IPS-11a (cell line): ENCODE measurements around the gene NR3C2.

ENCODE experiments used
- H3K4me3 ChIP-seq: one replicate; pipeline ENCODE4 v1.5.1; 2013; ENCODE audit warnings: low read depth, low read length, control low read depth

The NR3C2 gene

GRCh38 chr4:148266921-148267320 is 175.3 kb downstream of the NR3C2 start:
- no peak overlapping the region for H3K4me3 ChIP-seq

DNA sequence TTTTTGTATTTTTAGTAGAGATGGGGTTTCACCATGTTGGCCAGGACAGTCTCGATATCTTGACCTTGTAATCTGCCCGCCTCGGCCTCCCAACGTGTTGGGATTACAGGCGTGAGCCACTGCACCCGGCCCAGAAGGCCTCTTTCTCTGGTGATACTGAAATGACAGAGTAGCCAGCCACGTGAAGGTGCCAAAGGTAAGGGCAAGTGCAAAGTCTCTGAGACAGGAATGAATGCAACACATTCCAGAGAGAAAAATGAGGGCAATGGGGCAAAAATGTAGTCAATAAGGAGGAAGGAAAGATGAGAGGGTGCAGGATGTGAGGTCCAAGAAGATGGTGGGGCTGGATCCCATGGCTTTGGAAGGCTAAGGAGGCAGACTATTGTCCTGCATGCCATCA is 176.0 kb downstream of the NR3C2 start:
- no peak overlapping the region for H3K4me3 ChIP-seq

- H3K4me3 ChIP-seq = no peak overlapping the region
Observed at GRCh38 chr4:148265627-148266026, 176.6 kb downstream of the NR3C2 start.

DNA sequence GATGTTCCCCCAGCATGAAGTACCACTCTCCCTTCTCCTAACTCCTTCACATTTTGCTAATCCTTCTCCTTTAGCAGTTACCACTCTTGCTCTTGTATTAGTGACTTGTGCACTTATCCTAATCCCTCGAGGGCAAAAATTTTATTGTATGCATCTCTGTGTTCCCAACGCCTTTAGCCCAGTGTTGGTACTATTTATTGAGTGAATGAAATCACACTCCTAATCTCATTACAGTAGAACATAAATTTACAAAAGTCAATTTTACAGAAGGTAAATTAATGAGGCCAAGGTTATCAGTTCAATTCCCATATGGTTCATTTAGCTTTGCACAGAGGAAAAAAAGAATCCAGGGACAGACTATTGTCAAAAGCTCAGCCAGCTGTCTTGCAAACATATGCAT is 178.4 kb downstream of the NR3C2 start:
- no peak overlapping the region for H3K4me3 ChIP-seq

DNA sequence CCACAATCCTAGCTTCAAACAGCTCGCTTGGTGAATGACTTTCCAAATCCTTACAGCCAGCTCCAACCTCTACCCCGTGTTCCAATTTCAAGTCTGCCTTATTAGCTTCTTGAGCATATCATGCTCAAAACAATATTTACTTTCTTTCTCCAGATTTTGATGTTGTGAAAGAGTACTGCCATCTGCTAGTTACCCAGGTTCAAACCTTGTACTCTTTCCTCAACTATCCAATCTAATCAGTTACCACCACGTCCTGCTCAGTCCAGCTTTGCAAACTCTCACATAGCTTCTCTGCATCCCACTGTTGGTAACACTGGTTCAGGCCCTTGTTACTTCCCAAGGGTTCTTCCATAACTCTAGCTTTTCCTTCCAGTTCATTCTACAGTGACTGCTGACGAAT is 179.1 kb downstream of the NR3C2 start:
- no peak overlapping the region for H3K4me3 ChIP-seq

DNA sequence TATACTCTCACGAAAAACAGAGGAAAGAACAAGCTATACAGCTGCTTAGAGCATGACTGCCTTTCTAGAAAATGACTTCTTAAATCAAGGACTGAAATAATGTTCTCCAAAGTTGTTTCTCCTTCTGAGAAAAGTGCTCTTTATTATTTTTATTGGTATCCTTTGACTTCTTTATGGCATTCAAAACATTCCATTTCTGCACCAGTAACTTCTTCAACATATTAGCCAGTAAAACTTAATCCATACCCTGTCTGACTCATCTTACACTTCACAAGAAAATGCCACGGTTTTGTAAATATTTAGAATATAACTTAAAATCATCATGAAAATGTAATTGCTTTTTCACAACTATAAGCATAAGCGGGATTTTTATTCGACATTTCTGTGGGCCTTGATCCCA is 180.4 kb downstream of the NR3C2 start:
- no peak overlapping the region for H3K4me3 ChIP-seq

- H3K4me3 ChIP-seq = no peak overlapping the region
Observed at GRCh38 chr4:148259841-148260240, 182.4 kb downstream of the NR3C2 start.

DNA sequence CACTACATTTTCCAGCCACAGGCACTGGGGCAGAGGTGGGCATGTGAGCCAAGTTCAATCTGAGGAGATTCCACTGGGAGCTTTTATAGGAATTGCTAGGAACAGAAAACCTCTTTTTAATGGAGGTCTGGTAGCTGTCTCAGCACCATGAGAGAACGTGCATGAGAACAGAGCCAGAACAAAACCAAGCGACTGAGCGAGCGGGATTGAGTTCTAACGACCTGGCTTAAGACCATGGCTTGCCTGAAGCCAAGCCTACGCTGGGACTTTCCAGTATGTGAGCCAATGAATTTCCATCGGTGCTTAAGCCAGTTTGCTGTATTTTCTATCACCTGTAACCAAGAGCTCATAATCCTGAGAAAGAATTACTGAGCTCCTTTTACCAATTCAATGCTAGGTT is 183.7 kb downstream of the NR3C2 start:
- no peak overlapping the region for H3K4me3 ChIP-seq

DNA sequence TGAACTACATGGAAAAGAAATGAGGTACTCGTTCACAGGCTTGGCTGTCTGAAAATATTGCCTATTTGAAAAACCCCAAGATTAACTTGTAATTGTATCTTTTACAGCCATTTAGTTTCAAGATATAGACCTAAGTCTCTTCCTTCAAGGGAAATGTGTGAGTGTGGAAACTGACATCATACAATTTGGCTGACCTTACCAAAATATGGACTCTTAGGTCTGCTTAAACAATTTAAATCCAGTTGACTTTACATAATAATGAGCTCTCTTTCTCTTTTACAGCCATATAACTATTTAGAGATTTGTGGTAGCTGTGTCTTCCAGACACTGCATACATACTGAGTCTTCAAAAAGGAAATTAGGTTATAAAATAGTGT is 186.9 kb downstream of the NR3C2 start:
- no peak overlapping the region for H3K4me3 ChIP-seq

- no peak overlapping the region for H3K4me3 ChIP-seq
Observed at GRCh38 chr4:148254621-148255343, 187.4 kb downstream of the NR3C2 start.

GRCh38 chr4:148253768-148254167 is 188.4 kb downstream of the NR3C2 start:
- H3K4me3 ChIP-seq = no peak overlapping the region

DNA sequence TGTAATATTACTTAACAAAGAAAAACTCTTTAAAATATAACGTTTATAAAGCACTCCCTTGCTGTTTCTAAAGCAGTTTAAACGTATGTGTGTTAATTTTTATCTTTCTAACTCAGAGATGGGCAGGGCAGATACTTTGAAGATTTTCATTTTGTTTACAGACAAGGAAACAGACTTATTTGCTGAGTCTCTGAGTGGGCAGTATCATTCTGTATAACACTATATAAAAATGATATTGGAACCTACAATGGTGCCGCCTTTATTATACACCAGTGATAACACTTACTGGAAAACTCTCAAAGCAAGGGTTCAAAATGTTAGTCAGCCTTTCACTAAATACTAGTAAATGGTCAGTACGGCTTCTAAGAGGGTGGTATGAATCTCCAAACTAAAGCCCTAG is 193.4 kb downstream of the NR3C2 start:
- H3K4me3 ChIP-seq = no peak overlapping the region

- H3K4me3 ChIP-seq = no peak overlapping the region
Observed at GRCh38 chr4:148245015-148245414, 197.2 kb downstream of the NR3C2 start.

DNA sequence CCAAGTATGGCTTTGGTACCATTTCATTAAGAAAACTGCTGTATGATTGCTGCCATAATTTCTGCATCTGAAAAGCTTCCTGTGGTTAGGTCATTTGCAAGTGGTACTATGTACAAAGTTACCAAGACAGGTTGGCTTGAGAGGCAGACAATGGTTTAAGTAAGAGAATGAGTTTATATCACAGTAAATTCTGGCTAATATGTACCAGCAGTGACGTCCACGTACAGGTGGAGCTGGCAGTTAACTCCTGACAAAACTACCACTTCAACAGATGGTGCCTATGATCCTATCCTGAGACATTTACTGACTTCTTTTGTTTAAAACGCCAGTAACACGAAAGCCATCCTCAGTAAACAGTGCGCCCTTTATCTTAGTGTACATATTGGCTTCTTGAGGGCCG is 198.4 kb downstream of the NR3C2 start:
- H3K4me3 ChIP-seq = no peak overlapping the region

- no peak overlapping the region for H3K4me3 ChIP-seq
Observed at GRCh38 chr4:148240241-148240640, 202.0 kb downstream of the NR3C2 start.

DNA sequence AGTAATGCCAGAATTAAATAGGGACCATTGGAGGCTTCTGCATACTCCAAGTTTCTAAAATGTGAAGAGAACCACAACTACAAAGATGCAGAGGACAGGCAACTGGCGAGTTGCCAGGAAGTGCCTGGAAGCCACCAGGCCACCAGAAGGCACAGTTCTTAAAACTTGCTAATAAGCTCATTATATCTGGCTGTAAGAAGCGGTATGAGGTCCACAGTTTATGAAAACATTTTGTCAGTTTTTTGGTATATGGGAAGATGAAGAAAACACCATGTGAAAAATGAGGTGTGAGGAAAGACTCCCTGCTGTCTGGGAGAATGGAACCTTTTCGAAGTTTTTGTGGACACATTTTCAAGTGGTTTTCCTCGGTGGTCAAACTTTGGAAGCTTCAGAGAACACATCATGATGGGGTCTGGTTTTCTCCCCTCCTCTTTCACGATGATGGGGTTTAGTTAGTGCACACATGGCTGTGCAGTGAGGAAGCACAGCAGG is 202.7 kb downstream of the NR3C2 start:
- H3K4me3 ChIP-seq = no peak overlapping the region

DNA sequence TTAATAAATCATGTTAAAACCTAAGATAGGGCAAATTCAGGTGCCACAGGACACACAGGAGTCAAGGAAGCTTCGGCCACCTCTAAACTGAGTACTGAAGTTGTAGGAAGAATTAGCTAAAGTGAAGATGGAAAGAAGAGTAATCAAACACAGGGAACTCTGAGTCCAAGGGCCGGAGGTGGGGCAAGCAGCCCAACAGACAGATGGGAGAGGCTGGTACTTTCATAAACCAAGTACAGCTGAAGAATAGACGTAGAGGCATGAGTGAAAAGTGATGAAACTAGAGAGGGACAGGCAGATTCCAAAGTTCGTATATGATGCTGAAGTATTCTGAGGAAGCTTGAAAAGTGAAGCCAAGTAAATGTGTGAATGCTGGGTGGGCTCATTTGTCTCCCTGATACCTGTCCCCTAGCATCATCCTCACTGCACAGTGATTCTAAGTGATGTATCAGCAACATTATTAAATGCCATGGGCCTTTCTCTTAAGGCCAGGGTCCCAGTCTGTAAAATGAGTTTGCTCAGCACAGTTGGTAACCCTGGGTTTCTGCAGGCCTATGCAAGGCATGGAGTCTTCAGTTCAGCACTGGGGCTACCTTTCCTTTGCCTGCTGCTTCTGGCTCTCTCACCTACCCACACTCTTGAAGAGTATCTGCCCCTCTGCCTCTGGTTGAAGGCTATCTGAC is 203.3 kb downstream of the NR3C2 start:
- no peak overlapping the region for H3K4me3 ChIP-seq

DNA sequence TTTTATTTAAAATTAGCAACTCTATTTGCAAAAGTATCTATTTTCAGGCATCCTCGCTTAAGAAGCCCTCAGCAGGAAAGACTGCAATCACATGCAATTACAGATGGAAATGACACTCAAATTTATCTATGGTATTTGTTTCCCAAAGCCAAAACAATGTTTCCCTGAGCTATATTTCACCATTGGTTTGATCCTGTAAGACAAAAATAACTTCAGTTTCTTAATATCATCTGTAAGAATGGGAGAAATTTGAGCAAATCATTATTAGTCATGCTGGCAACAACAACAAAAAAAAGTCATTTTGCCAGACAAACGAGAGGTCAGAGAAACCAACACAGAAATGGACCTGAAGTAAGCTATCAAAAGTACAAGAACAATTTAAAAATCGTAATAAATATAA is 204.1 kb downstream of the NR3C2 start:
- H3K4me3 ChIP-seq = no peak overlapping the region

DNA sequence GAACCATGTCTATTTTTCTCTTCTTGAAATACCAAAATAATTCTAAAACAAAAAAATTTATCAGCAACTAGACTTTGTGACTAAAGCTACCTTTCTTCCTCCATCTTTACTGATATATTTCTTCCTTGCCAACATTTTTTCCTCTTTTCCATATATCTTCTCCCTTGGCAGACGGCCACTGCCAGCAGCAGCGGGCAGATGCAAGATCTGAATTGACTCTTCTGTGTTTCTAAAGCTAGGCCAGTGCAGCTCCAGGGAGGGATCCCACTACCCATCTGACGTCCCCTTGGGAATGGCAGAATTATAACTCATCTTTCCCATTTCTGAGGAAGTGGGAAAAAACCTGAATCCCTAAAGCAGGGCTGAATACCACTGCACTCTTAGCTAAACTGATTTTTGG is 206.4 kb downstream of the NR3C2 start:
- H3K4me3 ChIP-seq = no peak overlapping the region

GRCh38 chr4:148229798-148230197 is 212.4 kb downstream of the NR3C2 start:
- H3K4me3 ChIP-seq = no peak overlapping the region

DNA sequence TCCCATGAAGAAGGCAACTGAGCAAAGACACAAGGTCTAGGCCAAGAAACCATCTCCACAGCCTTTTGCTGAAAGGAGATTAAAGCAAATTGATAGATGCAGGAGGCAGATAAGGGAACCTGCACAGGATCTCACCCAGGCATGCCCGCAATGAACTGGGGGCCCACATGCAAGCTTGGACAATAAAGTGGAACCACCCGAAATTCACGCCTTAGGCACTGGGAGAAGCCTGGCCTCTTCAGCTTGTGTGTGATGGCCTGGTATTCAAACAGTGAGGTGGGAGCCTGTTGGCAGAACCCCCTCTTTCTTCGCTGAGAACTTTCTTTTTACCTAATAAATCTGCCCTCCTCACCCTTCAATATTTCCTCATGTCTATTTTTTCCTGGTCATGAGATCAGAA is 213.2 kb downstream of the NR3C2 start:
- H3K4me3 ChIP-seq = no peak overlapping the region

DNA sequence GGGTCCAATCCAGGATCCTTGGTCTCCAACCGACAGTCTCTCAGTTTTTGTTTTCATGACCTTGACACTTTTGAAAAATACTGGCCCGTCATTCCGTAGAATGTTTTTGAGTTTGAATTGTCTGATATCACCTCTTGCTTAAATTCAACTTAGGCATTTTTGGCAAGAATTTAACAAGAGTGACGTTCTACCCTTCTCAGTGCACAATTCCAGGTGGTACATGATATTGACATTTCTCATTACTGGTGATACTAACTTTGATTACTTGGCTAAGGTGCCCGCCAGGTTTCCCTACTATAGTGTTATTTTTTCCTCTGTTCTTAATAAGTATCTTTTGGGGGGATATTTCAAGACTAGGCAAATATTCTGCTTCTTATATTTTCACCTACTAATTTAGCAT is 215.1 kb downstream of the NR3C2 start:
- no peak overlapping the region for H3K4me3 ChIP-seq

DNA sequence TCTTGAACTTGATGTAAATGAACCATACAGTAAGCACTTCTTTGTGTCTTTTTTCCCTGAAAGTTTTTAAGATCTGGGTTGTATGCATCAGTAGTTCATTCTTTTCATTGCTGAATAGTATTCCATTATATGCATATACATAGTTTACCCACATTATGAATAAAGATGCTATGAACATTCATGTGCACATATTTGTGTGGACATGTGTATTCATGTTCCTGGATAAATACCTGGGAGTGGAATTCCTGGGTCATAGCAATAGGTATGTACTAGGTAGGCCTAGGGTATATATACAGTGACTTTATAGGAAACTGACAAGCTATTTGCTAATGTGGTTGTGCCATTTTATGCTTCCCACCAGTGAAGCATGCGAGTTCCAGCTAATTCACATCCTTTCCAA is 215.9 kb downstream of the NR3C2 start:
- no peak overlapping the region for H3K4me3 ChIP-seq
